LHCN-M2 (cell line): ENCODE data around the gene TCF4. TPM values are rescaled to one million over a fixed set of nuclear protein-coding genes. Genes with fewer than 3 reads are reported as not detected.

Experiments used
- DNase-seq: peaks from one replicate; pipeline ENCODE4 v3.0.0-alpha.2; 2012; ENCODE audit warnings: low read depth
- total RNA-seq: library from RNA; depleted of rRNA; stranded (reverse); fragments of >200 nt; gene quantifications from 2 replicates; pipeline ENCODE4 v1.2.3, GENCODE V29; 2014

Gene TCF4
- total RNA-seq, 1 experiment from 2014 or later: 33.0 TPM

- no peak for DNase-seq
Measured at GRCh38 chr18:55506074-55506473, 81.9 kb downstream of the TCF4 start.

- DNase-seq: no peak
Measured at GRCh38 chr18:55504808-55505207, 83.2 kb downstream of the TCF4 start.

- DNase-seq: no peak
Measured at GRCh38 chr18:55503167-55503820, 84.7 kb downstream of the TCF4 start.

GRCh38 chr18:55501982-55502710, 85.8 kb downstream of the TCF4 start:
- no peak for DNase-seq

GRCh38 chr18:55501579-55501978, 86.4 kb downstream of the TCF4 start:
- peak; percentile 36 for DNase-seq

GRCh38 chr18:55500316-55501086, 87.5 kb downstream of the TCF4 start:
- peak; percentile 79 for DNase-seq

GRCh38 chr18:55499526-55499925, 88.5 kb downstream of the TCF4 start:
- DNase-seq: no peak

- DNase-seq: no peak
Measured at GRCh38 chr18:55497825-55498403, 90.1 kb downstream of the TCF4 start.

- DNase-seq: peak; percentile 49
Measured at GRCh38 chr18:55494899-55495298, 93.1 kb downstream of the TCF4 start.

- no peak for DNase-seq
Measured at GRCh38 chr18:55494441-55494840, 93.6 kb downstream of the TCF4 start.

- DNase-seq: no peak
Measured at GRCh38 chr18:55491616-55492015, 96.4 kb downstream of the TCF4 start.

GRCh38 chr18:55489034-55489986, 98.7 kb downstream of the TCF4 start:
- DNase-seq: peak; percentile 44

- no peak for DNase-seq
Measured at GRCh38 chr18:55488473-55488872, 99.5 kb downstream of the TCF4 start.

- DNase-seq: no peak
Measured at GRCh38 chr18:55487997-55488396, 100.0 kb downstream of the TCF4 start.

GRCh38 chr18:55486936-55487335, 101.1 kb downstream of the TCF4 start:
- DNase-seq: no peak

- peak; percentile 52 for DNase-seq
Measured at GRCh38 chr18:55485666-55486065, 102.3 kb downstream of the TCF4 start.

- no peak for DNase-seq
Measured at GRCh38 chr18:55484773-55485172, 103.2 kb downstream of the TCF4 start.

- no peak for DNase-seq
Measured at GRCh38 chr18:55483266-55483871, 104.6 kb downstream of the TCF4 start.

- DNase-seq: no peak
Measured at GRCh38 chr18:55479656-55480420, 108.2 kb downstream of the TCF4 start.
